H9 (cell line): ENCODE results near the gene LAMP1. TPM values are rescaled to one million over a fixed set of nuclear protein-coding genes. Genes with fewer than 3 reads are reported as not detected.
A peak's percentile ranks its signal among the peaks of the same experiment; 100 is the strongest.

Source experiments
- DNase-seq: peaks from one replicate; pipeline ENCODE4 v3.0.0-alpha.2; 2017
- H2AFZ ChIP-seq: one replicate; pipeline ENCODE4 v1.6.1; 2013; ENCODE audit warnings: mild to moderate bottlenecking, low read length, control low read depth, moderate library complexity
- H2AK5ac ChIP-seq: 2 replicates; pipeline ENCODE4 v1.6.1; 2013; ENCODE audit warnings: low read length, control low read depth, mixed read lengths; ENCODE audit not compliant: insufficient read length
- H2BK120ac ChIP-seq: one replicate; pipeline ENCODE4 v1.6.1; 2013; ENCODE audit warnings: low read depth, mild to moderate bottlenecking, low read length, control low read depth, inconsistent platforms; ENCODE audit not compliant: poor library complexity, severe bottlenecking
- H2BK12ac ChIP-seq: 2 replicates; pipeline ENCODE4 v1.6.1; 2013; ENCODE audit warnings: low read length, control low read depth, mixed read lengths, low read depth; ENCODE audit not compliant: insufficient read length
- H2BK15ac ChIP-seq: 2 replicates; pipeline ENCODE4 v1.6.1; 2013; ENCODE audit warnings: low read depth, low read length, control low read depth
- H2BK20ac ChIP-seq: one replicate; pipeline ENCODE4 v1.6.1; 2013; ENCODE audit warnings: low read depth, mild to moderate bottlenecking, low read length, control low read depth, inconsistent platforms; ENCODE audit not compliant: poor library complexity, severe bottlenecking
- H2BK5ac ChIP-seq: 2 replicates; pipeline ENCODE4 v1.6.1; 2013; ENCODE audit warnings: low read length, control low read depth, mixed read lengths; ENCODE audit not compliant: insufficient read length
- H3K14ac ChIP-seq: 2 replicates; pipeline ENCODE4 v1.6.1; 2013; ENCODE audit warnings: low read length, control low read depth; ENCODE audit not compliant: insufficient read depth
- H3K18ac ChIP-seq: 2 replicates; pipeline ENCODE4 v1.6.1; 2013; ENCODE audit warnings: low read depth, mild to moderate bottlenecking, mixed read lengths, low read length, control low read depth; ENCODE audit not compliant: insufficient read length
- H3K23ac ChIP-seq: 2 replicates; pipeline ENCODE4 v1.6.1; 2013; ENCODE audit warnings: low read length, control low read depth, mixed read lengths, low read depth; ENCODE audit not compliant: insufficient read length
- H3K23me2 ChIP-seq: 2 replicates; pipeline ENCODE4 v1.6.1; 2013; ENCODE audit warnings: low read depth, mild to moderate bottlenecking, mixed read lengths, low read length, control low read depth; ENCODE audit not compliant: insufficient read length, poor library complexity, severe bottlenecking
- H3K27ac ChIP-seq: 2 replicates; pipeline ENCODE4 v1.5.1; 2013; ENCODE audit warnings: low read length, control low read depth, mixed read lengths, low read depth; ENCODE audit not compliant: insufficient read length
- H3K27me3 ChIP-seq: 2 replicates; pipeline ENCODE4 v1.6.1; 2013; ENCODE audit warnings: low read length, control low read depth, inconsistent platforms; ENCODE audit not compliant: insufficient read depth
- H3K4ac ChIP-seq: 2 replicates; pipeline ENCODE4 v1.6.1; 2013; ENCODE audit warnings: low read depth, mild to moderate bottlenecking, control low read depth, inconsistent platforms, low read length, moderate library complexity
- H3K4me1 ChIP-seq: 2 replicates; pipeline ENCODE4 v1.6.1; 2013; ENCODE audit warnings: low read length, control low read depth, inconsistent platforms; ENCODE audit not compliant: insufficient read depth
- H3K4me2 ChIP-seq: 2 replicates; pipeline ENCODE4 v1.6.1; 2013; ENCODE audit warnings: low read length, control low read depth, mixed read lengths; ENCODE audit not compliant: insufficient read length, insufficient read depth
- H3K56ac ChIP-seq: 2 replicates; pipeline ENCODE4 v1.6.1; 2013; ENCODE audit warnings: low read depth, mild to moderate bottlenecking, mixed read lengths, low read length, control low read depth; ENCODE audit not compliant: insufficient read length
- H3K79me1 ChIP-seq: 2 replicates; pipeline ENCODE4 v1.6.1; 2013; ENCODE audit warnings: low read depth, mild to moderate bottlenecking, moderate library complexity, low read length, control low read depth, inconsistent platforms; ENCODE audit not compliant: insufficient read depth, poor library complexity, severe bottlenecking
- H3K79me2 ChIP-seq: 2 replicates; pipeline ENCODE4 v1.6.1; 2013; ENCODE audit warnings: low read length, control low read depth, inconsistent platforms; ENCODE audit not compliant: insufficient read depth
- H3K9ac ChIP-seq: 2 replicates; pipeline ENCODE4 v1.6.1; 2013; ENCODE audit warnings: low read length, control low read depth, mixed read lengths; ENCODE audit not compliant: insufficient read length; ENCODE audit errors: extremely low read depth
- H3K9me3 ChIP-seq: one replicate; pipeline ENCODE4 v1.6.1; 2013; ENCODE audit warnings: low read depth, low read length, inconsistent platforms; ENCODE audit not compliant: control insufficient read depth
- H3T11ph ChIP-seq: one replicate; pipeline ENCODE4 v1.6.1; 2013; ENCODE audit warnings: mild to moderate bottlenecking, low read length, control low read depth, inconsistent platforms
- H4K20me1 ChIP-seq: one replicate; pipeline ENCODE4 v1.6.1; 2013; ENCODE audit not compliant: control insufficient read depth, insufficient read length, insufficient read depth
- H4K5ac ChIP-seq: 2 replicates; pipeline ENCODE4 v1.6.1; 2013; ENCODE audit warnings: low read depth, mild to moderate bottlenecking, mixed read lengths, low read length, control low read depth; ENCODE audit not compliant: insufficient read length
- H4K8ac ChIP-seq: replicated peaks from 2 replicates; pipeline ENCODE4 v1.6.1; 2013; ENCODE audit warnings: low read length, control low read depth, mixed read lengths, low read depth; ENCODE audit not compliant: insufficient read length
- H4K91ac ChIP-seq: 2 replicates; pipeline ENCODE4 v1.6.1; 2013; ENCODE audit warnings: low read depth, mild to moderate bottlenecking, moderate library complexity, mixed read lengths, low read length, control low read depth; ENCODE audit not compliant: insufficient read length
- H3K27ac Mint-ChIP-seq, 3 experiments: 2 replicates in 2 of 3; 3 replicates in 1 of 3; pipeline ENCODE4 v1.8.0; 2020 to 2021; ENCODE audit warnings: mixed read lengths in 3 of 3, mild to moderate bottlenecking in 1 of 3, moderate library complexity in 1 of 3
- H3K27me3 Mint-ChIP-seq: 2 replicates; pipeline ENCODE4 v1.8.0; 2021; ENCODE audit warnings: low read depth, mild to moderate bottlenecking, moderate library complexity, mixed read lengths
- H3K36me3 Mint-ChIP-seq, 3 experiments: 2 replicates in 2 of 3; 3 replicates in 1 of 3; pipeline ENCODE4 v1.8.0; 2020 to 2021; ENCODE audit warnings: low read depth in 3 of 3, mixed read lengths in 3 of 3; ENCODE audit not compliant: insufficient read depth in 1 of 3
- H3K4me1 Mint-ChIP-seq, 2 experiments: 2 replicates each; pipeline ENCODE4 v1.8.0; 2020; ENCODE audit warnings: mixed read lengths in 2 of 2
- H3K4me3 Mint-ChIP-seq, 2 experiments: 2 replicates in 1 of 2; 3 replicates in 1 of 2; pipeline ENCODE4 v1.8.0; 2020 to 2021; ENCODE audit warnings: mild to moderate bottlenecking in 2 of 2, mixed read lengths in 2 of 2, moderate library complexity in 1 of 2
- H3K9me3 Mint-ChIP-seq, 2 experiments: 2 replicates in 1 of 2; 3 replicates in 1 of 2; pipeline ENCODE4 v1.8.0; 2020; ENCODE audit warnings: mild to moderate bottlenecking in 2 of 2, mixed read lengths in 2 of 2, moderate library complexity in 1 of 2
- WGBS: extraction: QIAGEN DNeasy Blood & Tissue Kit; methylation state at CpG from one replicate; pipeline ENCODE4 v1.1.7; 2013; ENCODE audit warnings: missing lambda C conversion rate, low lambda C conversion rate, mixed read lengths; ENCODE audit not compliant: insufficient read length; ENCODE audit errors: extremely low coverage; 5-methylcytosine and 5-hydroxymethylcytosine counted together
- total RNA-seq: library from RNA; stranded (reverse); gene quantifications from 2 replicates; pipeline ENCODE4 v1.2.1, GENCODE V29; 2021
- TF ChIP-seq, protein P1 (sequence below): fragments of 200-600 bp; sonication (generic); conservative IDR thresholded peaks from 3 replicates; pipeline ENCODE4 v1.8.0; 2021; ENCODE audit warnings: antibody characterized with exemption, mild to moderate bottlenecking

Gene LAMP1
- total RNA-seq, 1 experiment from 2014 or later, result 131 TPM

DNA sequence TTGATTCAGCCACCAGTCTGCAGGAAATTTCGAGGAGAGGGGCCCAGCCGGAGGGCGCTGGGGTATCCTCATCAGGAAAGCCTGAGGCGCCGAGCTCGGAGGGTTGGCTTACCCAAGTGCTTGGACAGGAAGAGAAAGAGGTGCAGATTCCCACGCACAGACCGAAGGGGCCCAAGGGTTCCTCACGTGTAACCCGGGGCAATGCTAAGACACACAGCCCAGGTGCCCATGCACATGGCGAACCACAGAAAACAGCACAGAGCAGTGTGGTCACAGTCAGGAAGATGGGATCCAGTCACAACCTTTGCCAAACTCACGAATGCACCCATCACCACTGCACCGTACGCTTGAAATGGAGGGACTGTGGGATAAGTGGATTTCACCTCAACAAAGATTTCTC lies 36.0 kb downstream of the LAMP1 start:
- Mint-ChIP-seq H3K27ac (peak overlapping the region in 2 of 3 experiments; percentile 36 to 92; a peak in 2 of 7 replicates), H3K4me1 (peaks cover 2 to 6% of the 10 kb centered on the region in 2 experiments; a peak in 3 of 4 replicates), H3K36me3 (peaks cover 26 to 49% (median 42%) of the 10 kb centered on the region in 3 experiments; a peak in 6 of 7 replicates), H3K4me3 (no peak overlapping the region), H3K9me3 (no peaks in the 10 kb centered on the region), H3K27me3 (no peaks in the 10 kb centered on the region)
- Histone ChIP-seq H2BK15ac (no peak overlapping the region), H4K8ac (no peak overlapping the region), H3K9ac (no peak overlapping the region), H3K4me1 (no peaks in the 10 kb centered on the region; the same call in 1 of the 2 replicates), H3K27me3 (no peaks in the 10 kb centered on the region), H3K4me2 (no peak overlapping the region), H4K5ac (no peak overlapping the region), H4K91ac (no peak overlapping the region), H3K79me1 (no peaks in the 10 kb centered on the region), H3K4ac (no peak overlapping the region), H3K27ac (no peak overlapping the region), H2AK5ac (no peak overlapping the region), H3K23me2 (no peaks in the 10 kb centered on the region), H2BK20ac (no peak overlapping the region), H2BK120ac (no peak overlapping the region), H3K23ac (no peak overlapping the region), H2AFZ (no peak overlapping the region), H2BK5ac (no peak overlapping the region), H2BK12ac (no peak overlapping the region), H3K56ac (no peak overlapping the region), H3K79me2 (no peaks in the 10 kb centered on the region), H3K14ac (no peak overlapping the region), H4K20me1 (no peaks in the 10 kb centered on the region), H3K18ac (no peak overlapping the region), H3K9me3 (no peaks in the 10 kb centered on the region), H3T11ph (no peak overlapping the region)
- TF ChIP-seq, protein P1, sequence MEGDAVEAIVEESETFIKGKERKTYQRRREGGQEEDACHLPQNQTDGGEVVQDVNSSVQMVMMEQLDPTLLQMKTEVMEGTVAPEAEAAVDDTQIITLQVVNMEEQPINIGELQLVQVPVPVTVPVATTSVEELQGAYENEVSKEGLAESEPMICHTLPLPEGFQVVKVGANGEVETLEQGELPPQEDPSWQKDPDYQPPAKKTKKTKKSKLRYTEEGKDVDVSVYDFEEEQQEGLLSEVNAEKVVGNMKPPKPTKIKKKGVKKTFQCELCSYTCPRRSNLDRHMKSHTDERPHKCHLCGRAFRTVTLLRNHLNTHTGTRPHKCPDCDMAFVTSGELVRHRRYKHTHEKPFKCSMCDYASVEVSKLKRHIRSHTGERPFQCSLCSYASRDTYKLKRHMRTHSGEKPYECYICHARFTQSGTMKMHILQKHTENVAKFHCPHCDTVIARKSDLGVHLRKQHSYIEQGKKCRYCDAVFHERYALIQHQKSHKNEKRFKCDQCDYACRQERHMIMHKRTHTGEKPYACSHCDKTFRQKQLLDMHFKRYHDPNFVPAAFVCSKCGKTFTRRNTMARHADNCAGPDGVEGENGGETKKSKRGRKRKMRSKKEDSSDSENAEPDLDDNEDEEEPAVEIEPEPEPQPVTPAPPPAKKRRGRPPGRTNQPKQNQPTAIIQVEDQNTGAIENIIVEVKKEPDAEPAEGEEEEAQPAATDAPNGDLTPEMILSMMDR, result no peak
- WGBS, result no CpG with 5 or more reads among the region's 14 CpGs
- no peak for DNase-seq
